HG03469 (cell line): Measurements from ENCODE around the gene RNH1.
A peak's percentile ranks its signal among the peaks of the same experiment; 100 is the strongest.

Source experiments
- ATAC-seq: cut with Tn5 transposase; IDR thresholded peaks from one replicate; pipeline ENCODE4 v1.9.1; 2021; ENCODE audit warnings: mild to moderate bottlenecking, moderate library complexity, moderate number of reproducible peaks; ENCODE audit not compliant: unreplicated experiment

Gene RNH1

DNA sequence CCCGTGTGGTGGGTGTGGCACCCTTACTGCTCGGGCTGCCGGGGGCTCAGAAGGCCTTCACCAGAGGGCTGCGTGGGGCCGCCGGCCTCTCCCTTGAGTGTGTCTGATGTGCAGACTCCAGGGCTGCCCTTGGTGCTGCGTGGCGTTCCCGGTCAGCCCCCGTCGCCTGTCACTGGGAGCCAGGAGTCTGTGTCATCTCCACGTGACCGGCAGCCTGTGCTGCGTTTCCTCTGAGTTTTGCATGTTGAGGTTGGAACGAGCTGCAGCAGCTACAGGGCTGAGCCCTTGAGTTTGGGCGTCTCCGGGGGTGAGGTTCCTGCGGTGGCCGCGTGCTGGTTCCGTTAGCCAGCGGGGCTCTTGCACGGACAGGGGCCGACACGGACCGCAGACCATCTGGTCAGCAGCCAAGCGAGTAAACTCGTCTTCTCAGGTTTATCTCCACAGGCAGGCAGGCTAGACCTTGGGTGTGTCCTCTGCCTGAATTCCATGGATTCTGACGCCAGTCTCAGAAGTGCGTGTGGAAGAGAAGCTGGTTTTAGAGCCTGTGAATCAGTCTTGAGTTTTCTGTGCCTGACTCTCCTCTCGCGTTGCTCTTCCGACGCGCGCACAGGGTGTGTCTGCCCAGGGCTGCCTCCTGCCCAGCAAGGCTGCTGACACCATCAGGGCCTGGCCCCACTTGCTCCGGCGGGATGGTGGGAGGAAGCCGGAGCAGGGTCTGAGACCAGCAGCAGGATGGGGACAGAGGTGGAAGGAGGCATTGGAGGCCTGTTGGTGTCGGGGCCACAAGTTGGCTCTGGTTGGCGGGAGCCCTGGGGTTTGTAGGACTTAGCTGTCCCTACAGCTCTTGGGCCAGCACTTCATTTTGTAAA lies 46.5 kb downstream of the RNH1 start:
- no peak for ATAC-seq

DNA sequence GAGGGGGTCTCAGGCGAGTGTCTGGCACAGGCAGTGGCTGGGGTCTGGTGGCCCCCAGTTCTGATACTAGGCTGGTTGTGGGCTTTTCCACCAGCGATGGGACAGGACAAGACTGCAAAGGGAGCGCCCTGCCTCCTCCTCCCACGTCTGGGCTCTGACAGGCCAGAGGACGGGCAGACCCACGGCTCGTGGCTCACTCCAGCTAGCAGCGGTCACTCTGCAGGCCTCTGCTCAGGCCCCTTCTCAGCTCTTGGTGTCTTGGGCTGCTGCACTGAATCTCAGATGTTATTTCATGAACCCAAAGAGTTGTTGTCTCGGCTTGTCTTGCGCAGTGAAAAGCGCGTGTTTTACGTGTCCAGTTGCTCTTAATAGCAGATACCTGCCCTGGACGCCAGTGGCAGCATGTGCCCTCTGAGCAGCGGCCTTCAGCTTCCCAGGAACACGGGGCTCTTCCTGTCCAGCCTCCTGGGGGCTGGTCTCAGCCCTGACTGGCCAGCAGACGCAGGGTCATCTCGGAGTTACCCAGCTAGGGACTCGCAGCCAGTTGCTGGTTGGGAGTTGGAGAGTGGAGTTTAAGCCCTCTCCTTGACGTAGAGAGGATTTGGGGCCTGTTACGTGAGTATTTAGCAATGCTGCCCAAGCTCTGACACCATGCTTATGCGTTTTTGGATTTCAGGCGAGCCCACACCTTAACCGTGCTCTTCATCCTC lies 47.4 kb downstream of the RNH1 start:
- ATAC-seq = no peak

DNA sequence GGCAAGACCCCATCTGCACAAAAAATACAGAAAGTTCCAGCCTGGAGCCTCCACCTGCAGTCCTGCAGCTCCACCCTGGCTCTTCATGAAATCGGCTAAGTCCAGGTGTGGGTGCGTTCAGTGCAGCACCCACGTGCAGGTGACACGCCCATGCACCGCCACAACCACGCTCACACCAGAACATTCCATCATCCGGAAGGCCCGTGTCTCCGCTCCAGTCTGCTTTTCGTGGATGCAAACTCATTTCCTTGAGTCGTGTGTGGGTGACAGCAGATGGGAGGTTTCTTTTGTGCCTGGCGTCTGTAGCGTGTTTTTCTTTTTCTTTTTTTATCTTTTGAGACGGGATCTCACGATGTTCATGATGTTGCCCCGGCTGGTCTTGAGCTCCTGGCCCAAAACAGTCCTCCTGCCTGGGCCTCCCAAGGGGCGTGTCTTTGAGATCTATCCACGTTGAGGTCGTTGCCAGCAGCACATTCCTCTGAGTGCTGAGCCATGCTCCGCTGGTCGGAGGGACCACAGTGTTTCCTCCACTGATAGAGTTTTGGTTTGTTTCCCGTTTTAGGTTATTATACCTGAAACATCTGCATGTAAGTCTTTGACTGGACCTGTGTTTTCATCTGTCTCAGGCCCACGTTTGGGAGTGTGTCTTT lies 49.8 kb downstream of the RNH1 start:
- ATAC-seq = no peak

DNA sequence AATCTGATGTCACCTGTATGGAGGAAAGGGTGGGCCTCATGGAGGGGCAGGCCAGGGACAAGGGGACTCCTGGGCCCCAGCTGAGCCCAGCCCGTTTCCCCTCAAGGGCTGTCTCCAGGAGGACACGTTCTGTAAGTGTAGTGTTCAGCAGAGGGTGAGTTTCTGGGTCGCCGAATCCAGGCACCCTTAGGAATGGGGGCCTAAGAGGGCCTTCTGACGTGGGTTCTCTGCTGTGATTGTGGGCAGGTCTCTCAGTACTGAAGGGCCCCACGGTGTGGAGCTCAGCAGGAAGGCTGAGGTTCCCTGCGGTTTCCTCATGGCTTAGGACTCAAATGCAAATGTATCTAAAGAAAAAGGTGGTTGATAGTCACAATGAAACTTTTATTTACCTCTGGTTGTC lies 50.5 kb downstream of the RNH1 start:
- ATAC-seq = no peak

DNA sequence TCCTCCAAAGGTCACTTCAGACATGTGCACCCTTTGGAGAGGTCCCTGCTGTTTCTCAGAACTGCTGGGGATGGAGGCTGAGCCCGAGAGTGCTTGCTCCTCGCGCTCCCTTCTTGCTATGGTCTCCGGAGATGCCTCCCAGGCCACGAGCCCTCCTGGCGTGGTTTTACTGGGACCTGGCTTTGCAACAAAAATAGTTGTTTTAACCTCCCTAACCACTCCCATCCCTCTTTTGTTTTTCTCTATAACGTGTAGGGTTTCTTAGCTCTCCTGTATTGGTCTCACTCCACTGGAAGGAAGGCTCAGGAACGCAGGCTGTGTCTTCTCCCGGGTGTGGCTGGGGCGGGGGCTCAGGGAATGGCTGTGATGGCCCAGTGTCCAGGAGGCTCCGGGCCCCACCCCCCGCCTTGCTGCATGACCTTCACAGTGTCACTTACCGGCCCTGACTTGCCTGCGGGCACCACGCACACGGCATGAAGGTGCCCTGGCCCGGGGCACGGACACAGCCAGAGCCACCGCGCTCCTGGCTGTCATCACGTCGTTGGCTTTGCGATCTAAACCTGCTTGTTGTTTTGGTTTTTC lies 51.4 kb downstream of the RNH1 start:
- ATAC-seq = no peak

DNA sequence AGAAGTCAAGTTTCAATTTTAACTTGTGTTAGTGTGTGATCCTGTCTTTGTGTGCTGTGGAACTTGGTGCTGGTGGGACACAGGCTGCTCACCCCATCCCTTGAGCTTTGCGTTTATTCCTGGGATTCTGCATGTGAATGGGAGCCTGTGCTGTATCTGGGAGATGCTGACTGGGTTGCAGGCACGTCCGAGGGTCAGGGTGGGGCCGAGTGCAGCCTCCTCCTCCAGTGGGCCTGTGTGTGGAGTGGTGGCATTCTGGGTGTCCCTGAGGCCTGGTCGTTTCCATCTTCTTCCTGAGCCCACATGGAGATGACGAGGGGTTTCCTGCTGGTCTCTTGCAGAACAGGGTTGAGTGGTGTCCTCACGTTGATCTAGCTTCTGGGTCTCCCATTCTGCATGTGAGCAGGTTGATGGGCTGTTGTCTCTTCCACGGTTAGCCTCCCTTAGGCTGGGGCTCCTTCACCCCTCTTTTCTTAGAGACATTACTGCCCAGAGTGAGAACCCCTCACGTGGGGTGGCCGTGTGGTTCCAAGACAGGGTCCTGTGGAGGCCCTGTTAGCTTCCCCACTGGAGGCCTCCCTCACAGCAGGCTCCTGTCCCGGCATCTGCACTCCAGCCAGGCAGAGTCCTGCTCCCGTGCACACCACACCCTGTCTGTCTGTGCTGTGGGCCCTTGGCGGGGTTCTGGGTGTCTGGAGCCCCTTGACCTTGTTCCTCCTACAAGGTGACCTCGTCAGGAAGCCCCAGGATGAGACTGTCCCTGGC lies 52.1 kb downstream of the RNH1 start:
- no peak for ATAC-seq

DNA sequence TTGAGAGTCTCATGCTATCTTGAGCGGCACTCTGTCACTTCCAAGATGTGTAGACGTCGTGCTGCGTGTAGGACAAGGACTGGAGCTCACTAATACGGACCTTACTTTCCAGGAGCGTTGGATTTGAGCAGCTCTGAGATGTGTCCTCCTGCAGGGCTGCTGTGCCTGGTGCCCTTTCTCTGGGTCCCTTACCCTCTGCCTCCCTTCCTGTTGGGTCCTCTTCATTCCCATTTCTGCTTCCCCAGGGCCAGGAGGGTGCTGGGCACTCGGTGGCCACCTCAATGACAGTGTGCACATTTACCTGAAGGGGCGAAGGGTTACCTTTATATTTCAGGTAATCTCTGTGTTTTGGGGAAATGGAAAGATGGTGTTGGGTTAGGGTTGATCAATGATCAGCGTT lies 53.0 kb downstream of the RNH1 start:
- no peak for ATAC-seq

DNA sequence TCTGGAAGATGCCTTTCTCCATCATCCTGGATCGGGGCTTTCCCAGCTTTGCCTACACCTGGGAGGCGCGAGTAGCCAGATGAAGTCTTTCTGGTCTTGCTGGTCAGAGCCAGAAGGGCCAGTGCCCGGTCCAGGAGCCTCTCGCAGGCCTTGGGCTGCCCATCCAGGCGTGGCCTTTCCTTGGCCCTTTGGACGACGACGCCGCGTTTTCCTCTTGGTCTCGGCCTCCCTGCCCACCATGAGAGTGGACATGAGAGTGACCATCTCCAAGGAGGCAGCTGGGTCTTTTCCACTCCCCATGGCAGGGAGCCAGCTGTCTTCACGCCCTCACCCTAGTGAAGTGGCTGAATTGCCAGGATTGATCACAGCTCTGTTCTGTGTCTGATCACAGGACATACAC lies 53.5 kb downstream of the RNH1 start:
- no peak for ATAC-seq

DNA sequence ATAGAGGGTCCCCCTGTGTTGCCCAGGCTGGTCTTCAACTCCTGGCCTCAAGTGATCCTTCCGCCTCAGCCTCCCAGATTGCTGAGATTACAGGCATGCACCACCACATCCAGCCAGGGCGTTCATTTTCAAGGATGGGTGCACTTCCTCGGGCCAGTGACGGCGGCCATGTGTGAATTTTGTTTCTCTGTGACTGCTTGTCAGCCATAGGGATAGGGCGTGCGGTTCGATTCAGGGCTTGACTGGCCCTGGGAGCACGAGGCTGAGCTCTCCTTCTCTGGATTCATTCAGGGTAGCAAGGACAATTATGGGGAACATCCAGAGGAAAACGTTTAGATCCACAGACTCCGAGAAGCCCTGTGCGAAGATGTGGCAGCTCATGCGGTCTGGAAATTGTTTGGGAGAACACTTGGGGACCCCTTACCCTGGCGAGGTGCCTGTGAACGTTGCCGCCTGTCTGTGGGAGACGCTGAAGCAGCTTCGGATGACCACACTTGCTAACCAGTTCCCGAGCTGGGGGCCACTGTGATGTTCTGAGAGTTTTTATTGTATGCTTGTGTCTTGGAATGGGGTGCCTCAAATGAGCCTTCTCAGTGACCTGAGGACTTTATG lies 54.0 kb downstream of the RNH1 start:
- no peak for ATAC-seq

DNA sequence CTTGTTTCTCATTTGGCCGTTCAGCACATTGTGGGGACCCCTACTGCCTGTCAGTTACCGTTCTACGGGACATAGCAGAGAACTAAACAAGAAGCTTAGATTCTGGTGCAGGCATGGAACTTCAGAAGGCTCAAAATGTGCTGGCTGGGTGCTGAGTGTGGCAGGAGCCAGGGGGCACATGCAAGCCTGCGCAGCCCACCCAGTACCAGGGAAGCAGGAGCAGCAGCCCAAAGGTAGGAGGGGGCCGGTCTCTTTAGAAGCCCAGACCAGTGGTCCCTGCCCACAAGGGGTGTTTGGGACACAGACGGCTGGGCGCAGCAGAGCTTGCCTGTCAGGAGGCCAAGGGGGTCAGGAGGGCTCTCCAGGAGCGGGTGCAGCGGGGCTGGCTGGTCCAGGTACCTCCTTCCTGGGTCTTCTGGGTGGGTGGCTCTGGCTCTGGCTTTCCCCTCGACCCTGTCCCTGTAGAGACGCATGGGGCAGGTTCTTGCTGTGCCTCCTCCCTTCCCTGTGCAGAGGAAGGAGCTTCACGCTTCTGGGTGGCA lies 54.8 kb downstream of the RNH1 start:
- ATAC-seq = no peak

DNA sequence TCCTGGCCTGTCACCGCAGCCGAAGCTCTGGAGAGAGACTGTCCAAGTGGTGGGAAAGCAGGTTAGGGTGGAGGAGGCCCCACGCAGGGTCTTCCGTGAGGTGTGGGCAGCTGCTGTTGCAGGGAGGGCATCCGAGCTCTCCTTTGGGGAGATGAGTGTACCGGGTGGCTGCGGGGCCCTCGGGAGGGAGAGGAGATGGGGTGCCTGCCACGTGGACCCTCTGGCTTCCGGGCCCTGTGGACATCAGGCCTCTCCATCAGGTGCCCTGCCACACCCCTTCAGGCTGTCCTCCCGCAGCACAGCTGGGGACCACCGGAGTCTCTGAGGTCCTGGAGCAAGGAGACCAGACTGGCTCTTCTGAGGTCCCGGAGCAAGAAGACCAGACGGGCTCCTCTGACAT lies 55.3 kb downstream of the RNH1 start:
- no peak for ATAC-seq

DNA sequence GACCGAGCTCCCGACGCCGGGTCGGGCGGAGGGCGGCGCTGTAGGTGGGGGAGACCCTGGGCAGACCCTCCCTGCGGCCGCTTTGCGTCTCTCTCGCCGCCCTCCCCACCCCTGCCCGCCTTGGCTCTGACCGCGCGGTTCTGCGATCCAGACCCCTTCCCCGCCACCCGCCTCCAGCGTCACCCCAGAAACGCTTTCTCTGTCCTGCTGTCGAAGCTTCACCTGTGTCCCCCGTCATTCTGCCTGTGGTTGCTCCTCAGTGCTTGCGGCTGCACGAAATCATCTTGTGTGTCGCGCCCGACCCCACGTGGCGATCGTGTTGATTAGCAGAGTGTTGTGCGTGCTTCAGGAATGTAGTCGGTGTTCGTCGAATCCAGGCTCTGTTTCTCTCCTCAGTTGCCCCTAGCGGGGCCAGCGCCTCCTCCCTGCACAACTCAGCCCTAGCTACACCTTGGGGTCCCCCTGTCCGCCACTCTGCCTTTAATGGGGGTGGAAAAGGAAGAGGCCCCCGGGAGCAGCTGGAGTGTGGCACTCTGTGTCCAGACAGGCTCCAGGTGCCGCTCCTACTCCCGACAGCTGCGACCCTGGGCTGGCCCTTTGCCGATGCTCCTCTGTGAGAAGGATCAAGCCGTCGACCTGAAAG lies 56.1 kb downstream of the RNH1 start:
- ATAC-seq = no peak

DNA sequence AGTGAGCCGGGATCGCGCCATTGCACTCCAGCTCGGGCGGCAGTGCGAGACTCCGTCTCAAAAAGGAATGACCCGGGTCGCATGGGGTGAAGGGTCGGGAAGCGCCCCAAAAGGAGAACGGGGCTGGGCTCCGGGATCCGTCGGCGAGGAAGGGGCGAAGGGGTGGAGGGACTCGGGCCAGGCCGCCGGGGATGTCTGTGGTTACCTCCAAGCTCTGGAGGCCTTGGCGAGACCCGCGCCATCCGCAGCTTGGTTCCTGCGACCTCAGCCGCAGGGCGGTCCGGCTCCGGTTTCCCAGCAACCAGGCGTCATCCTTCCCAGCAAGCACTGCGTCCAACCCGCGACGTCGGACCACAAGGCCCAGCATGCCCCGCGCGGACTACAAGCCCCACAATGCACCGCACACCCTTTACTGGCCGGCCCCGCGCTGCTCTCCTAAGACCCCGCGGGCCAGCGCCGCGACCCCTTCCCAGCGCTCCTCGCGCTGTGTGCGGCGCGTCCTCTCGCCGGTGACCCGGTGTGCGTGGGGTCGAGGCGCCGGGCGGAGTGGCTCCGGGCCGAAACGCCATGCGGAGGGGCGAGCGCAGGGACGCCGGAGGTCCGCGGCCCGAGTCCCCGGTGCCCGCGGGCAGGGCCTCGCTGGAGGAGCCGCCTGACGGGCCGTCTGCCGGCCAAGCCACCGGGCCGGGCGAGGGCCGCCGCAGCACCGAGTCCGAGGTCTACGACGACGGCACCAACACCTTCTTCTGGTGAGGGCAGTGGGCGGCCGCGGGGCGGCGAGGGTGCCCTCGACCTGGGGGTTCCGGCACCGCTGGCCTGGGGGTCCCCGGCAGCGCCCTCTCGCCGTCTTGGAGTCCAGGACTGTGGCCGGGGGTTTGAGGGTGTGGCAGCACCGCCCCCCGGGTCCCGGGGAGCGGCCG lies 56.9 kb downstream of the RNH1 start, which contains the start of gene PTDSS2:
Gene PTDSS2 (plus strand): TSS at position 391 of the 920 bp plus-strand sequence. CDS start 177 bp downstream, at position 568.
- peak; percentile 58 for ATAC-seq

DNA sequence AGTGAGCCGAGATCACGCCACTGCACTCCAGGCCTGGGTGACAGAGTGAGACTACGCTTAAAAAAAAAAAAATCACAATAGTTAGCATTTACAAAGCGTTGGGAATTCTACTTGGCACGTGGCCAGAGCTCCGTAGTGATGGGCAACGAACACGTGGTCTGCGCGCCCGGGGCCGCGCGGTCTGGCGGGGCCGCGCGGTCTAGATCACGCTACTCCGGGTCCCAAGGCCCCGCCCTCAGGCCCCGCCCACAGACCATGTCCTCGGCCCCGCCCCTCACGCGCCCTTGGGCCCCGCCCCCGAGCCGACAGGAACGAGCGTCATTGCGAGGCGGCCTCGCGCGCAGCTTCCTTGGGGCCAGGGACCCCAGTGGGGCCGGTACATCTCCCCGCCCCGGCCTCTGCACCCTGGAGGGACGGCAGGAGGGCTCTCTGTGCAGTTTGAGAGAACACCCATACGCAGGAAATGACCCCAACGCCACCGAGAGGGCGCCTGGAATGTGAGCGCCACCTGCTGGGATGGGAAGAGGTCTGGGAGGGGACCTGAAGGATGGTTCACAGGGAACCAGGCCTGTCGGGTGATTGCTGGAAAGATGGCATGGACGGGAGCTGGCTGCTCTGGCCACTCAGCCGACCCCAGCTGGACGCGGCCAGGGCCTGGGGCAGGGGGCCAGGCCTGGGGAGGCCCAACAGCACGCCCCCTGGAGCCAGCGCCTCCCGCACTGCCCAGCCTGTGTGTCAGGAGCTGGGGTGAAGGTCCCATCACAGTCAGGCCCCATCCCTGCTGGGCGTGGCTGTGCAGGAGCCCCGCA lies 58.9 kb downstream of the RNH1 start:
- ATAC-seq = peak; percentile 26

DNA sequence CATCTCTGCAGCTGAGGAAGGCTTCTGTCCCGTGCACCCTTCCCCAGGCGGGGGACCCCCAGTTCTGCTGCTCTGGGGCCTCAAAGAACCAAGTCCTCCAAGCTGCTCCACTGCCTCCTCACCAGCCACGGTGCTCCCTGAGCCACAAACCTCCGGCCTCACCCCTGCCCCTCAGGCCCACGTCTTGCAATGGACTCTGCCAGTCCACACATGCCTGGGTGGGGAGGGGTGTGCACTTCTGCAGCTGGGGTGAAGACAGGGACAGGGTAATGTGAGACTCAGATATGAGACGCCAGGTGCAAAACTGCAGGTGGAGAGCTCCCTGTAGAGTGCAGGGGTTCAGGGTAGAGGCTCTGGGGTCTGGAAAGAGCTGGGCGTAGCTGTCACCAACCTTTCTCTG lies 60.2 kb downstream of the RNH1 start:
- ATAC-seq = no peak

DNA sequence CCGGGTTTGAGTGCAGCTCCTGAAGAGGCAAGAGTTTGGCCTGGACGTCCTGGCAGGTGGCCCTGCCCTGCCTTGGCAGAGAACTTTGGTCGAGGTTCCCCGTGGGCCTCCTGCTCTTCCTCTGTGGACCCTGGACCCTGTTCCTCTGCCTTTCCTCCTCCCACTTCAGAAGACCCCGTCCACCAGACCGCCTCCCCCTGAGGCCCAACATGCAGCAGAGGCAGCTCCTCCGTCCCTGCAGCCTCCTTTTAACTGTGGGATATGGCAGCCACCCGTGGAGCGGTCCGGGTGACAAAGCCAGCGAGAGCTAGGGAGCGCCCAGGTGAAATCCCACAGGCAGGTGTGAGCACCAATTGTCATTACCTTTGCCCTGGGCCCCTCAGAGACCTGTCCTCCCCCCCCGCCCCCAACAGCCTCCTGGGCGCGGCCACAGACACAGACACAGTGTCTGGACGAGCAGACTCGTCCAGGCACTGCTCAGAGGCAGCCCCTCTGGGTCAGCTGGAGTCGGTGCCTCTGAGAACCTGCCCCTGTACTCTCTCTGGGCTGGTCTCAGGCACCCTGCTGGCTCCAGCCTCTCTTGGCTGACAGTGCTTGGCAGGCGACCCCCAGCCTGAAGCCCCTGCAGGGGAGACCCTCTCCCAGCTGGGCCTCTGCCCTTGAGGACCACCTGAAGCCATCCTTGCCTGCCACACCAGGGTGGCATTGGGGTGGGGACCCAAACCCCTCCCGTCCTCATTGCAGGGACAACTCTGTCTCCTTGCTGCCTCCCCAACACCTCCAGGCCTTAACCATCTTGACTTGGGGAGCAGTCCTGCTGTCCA lies 61.1 kb downstream of the RNH1 start:
- ATAC-seq = no peak
